ENCODE data around the gene SPACA9. TPM values are rescaled to one million over a fixed set of nuclear protein-coding genes. Genes with fewer than 3 reads are reported as not detected.

SPACA9 gene
- total RNA-seq, 3 donors from 2014 or later: 1.6 to 6.9 (median 2.5) TPM

- DNase-seq: no peak
- Histone ChIP-seq H3K4me3 (no peak overlapping the region), H3K9me3 (no peaks in the 10 kb centered on the region), H3K36me3 (ENCODE audit: low read depth) (no peaks in the 10 kb centered on the region), H3K4me1 (ENCODE audit: low read depth) (no peaks in the 10 kb centered on the region)
- intact Hi-C loops (cut with DNase I, micrococcal nuclease): no loop called here
- ATAC-seq: no peak
- no peak for TF ChIP-seq CTCF (IDR thresholded peaks at IDR 0.05)
These were observed 41.0 kb upstream of the SPACA9 start for GRCh38 chr9:132837501-132838286.

DNA sequence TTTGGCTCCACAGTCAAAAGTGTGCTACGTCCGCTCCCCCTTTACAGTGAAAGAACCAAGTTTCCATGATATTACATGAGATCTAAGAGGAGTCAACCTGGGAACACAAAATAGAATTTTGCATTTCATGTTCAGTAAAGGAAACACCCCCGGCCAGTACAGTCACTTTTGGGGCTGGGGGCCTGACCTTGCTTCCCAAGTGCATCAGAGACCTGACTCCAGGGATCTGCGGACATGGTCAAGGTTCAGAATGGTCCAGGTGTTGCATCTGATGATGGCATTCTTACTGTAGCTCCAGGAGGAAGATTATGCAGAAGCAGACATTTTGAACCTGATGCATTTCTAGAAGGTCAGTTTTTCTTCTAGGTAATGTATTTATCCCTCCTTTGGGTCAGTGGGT, 40.4 kb upstream of the SPACA9 start:
- DNase-seq: no peak
- H3K4me1 ChIP-seq (ENCODE audit: low read depth): no peaks in the 10 kb centered on the region
- no peak for TF ChIP-seq CTCF (IDR thresholded peaks at IDR 0.05)
- intact Hi-C loops (cut with DNase I, micrococcal nuclease): no loop called here
- H3K36me3 ChIP-seq (ENCODE audit: low read depth): no peaks in the 10 kb centered on the region
- H3K4me3 ChIP-seq: no peak overlapping the region
- H3K9me3 ChIP-seq: no peaks in the 10 kb centered on the region
- no peak for ATAC-seq

DNA sequence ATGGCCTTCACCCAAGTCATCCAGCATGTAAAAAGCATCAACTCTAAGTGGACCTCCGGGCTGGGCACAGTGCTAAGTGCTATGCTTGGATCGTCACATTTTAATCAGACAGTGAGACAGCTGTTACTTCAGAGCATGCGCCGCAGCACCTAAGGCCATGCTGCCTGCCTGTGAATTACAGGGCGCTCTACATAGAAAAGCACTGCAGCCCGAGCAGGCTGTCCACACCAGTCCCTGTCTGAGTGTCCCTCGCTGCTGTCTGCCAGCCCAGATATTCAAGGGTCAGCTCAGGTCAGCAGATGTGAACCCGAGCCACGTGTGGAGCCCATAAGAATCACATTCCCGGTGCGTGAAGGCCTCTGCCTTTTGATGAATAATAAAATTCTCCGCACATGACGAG, 37.7 kb upstream of the SPACA9 start:
- H3K9me3 ChIP-seq: no peaks in the 10 kb centered on the region
- H3K4me3 ChIP-seq: no peak overlapping the region
- no peak for DNase-seq
- no peak for ATAC-seq
- no peaks in the 10 kb centered on the region for H3K4me1 ChIP-seq (ENCODE audit: low read depth)
- no peaks in the 10 kb centered on the region for H3K36me3 ChIP-seq (ENCODE audit: low read depth)
- intact Hi-C loops (cut with DNase I, micrococcal nuclease): no loop called here
- TF ChIP-seq CTCF (IDR thresholded peaks at IDR 0.05): no peak

DNA sequence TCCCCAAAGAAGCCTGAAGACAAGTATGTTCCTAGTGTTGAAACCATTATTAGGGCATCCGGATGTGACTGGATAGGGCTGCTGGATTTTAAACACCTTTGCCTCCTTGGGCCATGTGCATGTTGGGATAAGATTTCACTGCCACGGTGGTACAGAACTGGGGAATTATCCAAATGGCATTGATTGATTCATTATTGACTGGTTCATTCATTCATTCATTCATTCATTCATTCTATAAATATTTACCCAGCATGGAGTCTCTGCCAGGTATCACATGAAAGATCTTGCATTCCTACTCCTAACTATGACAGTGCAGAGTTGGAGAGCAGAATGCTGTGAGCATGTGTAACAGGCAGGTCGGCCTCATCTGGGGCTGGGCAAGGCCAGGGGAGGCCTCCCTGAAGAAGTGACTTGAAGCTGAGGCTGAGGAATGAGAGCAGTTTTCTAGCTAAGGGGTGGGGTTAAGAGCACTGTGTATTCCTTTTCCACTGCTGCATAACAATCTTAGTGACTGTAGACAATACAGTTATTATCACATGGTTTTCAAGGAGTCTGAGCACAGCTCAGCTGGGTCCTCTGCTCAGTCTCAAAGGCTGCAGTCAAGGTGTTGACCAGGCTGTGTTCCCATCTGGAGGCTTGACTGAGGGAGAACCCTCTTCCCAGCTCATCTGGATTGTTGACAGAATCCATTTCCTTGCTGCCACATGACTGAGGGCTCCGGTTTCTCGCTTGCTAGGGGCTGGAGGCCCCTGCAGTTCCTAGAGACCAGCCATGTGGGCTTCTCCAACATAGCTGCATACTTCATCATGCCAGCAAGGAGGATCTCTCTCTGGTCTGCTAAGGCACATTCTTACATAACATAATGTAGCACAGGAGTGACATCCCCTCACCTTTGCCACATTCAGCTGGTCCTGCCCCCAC, 36.3 kb upstream of the SPACA9 start:
- no peaks in the 10 kb centered on the region for H3K36me3 ChIP-seq (ENCODE audit: low read depth)
- intact Hi-C loops (cut with DNase I, micrococcal nuclease): no loop called here
- H3K4me1 ChIP-seq (ENCODE audit: low read depth): no peaks in the 10 kb centered on the region
- H3K9me3 ChIP-seq: no peaks in the 10 kb centered on the region
- ATAC-seq (no peak), DNase-seq (no peak)
- no peak overlapping the region for H3K4me3 ChIP-seq
- no peak for TF ChIP-seq CTCF (IDR thresholded peaks at IDR 0.05)

GRCh38 chr9:132846109-132846917, 32.4 kb upstream of the SPACA9 start:
- Histone ChIP-seq H3K36me3 (ENCODE audit: low read depth) (no peaks in the 10 kb centered on the region), H3K9me3 (no peaks in the 10 kb centered on the region), H3K4me3 (no peak overlapping the region), H3K4me1 (ENCODE audit: low read depth) (no peaks in the 10 kb centered on the region)
- intact Hi-C loops (cut with DNase I, micrococcal nuclease): no loop called here
- TF ChIP-seq CTCF (IDR thresholded peaks at IDR 0.05): no peak
- ATAC-seq (no peak), DNase-seq (no peak)
